NCI-H2196 (cell line): ENCODE data around the gene RAD51B.

Experiments used
- DNase-seq: peaks from one replicate; lab custom pipeline; 2025; ENCODE audit not compliant: unreplicated experiment; lab: John Stamatoyannopoulos, UW

The RAD51B gene

GRCh38 chr14:68229423-68230100, 410.0 kb downstream of the RAD51B start:
- DNase-seq: no peak

- no peak for DNase-seq
Observed at GRCh38 chr14:68230202-68230949, 410.8 kb downstream of the RAD51B start.

GRCh38 chr14:68230950-68231717, 411.6 kb downstream of the RAD51B start:
- DNase-seq: no peak

- no peak for DNase-seq
Observed at GRCh38 chr14:68231898-68232297, 412.3 kb downstream of the RAD51B start.

GRCh38 chr14:68232300-68233055, 412.9 kb downstream of the RAD51B start:
- DNase-seq: peak; percentile 58

- no peak for DNase-seq
Observed at GRCh38 chr14:68233101-68233784, 413.7 kb downstream of the RAD51B start.

GRCh38 chr14:68234101-68234905, 414.7 kb downstream of the RAD51B start:
- DNase-seq: no peak

GRCh38 chr14:68235011-68235410, 415.4 kb downstream of the RAD51B start:
- DNase-seq: no peak

GRCh38 chr14:68236582-68237458, 417.2 kb downstream of the RAD51B start:
- no peak for DNase-seq

- no peak for DNase-seq
Observed at GRCh38 chr14:68238551-68238950, 419.0 kb downstream of the RAD51B start.

- DNase-seq: no peak
Observed at GRCh38 chr14:68238976-68239375, 419.4 kb downstream of the RAD51B start.

- DNase-seq: no peak
Observed at GRCh38 chr14:68239988-68240771, 420.6 kb downstream of the RAD51B start.

GRCh38 chr14:68241862-68242487, 422.4 kb downstream of the RAD51B start:
- DNase-seq: no peak

- no peak for DNase-seq
Observed at GRCh38 chr14:68243450-68244010, 424.0 kb downstream of the RAD51B start.

GRCh38 chr14:68244262-68244980, 424.8 kb downstream of the RAD51B start:
- DNase-seq: no peak
